CD8-positive, alpha-beta memory T cell (primary cell): Measurements from ENCODE around the gene AGAP2. TPM values are rescaled to one million over a fixed set of nuclear protein-coding genes. Genes with fewer than 3 reads are reported as not detected.

Experiments
- CTCF ChIA-PET: fragments of 350-600 bp; sonication (Branson Sonifier 250); formaldehyde crosslinking; loops from one replicate; lab custom pipeline; 2021; ENCODE audit warnings: antibody characterized with exemption; lab: Charles Lee
- POLR2A ChIA-PET: fragments of 350-600 bp; sonication (Branson Sonifier 250); formaldehyde crosslinking; loops from one replicate; lab custom pipeline; 2021; ENCODE audit warnings: antibody characterized with exemption; lab: Charles Lee
- DNase-seq, 5 donors: peaks; one replicate each; pipeline versions ENCODE4 v3.0.0 to v3.0.0-alpha.2; 2020 to 2022; ENCODE audit warnings: mixed read lengths in 1 of 5
- H3K27ac ChIP-seq: one replicate; pipeline ENCODE4 v1.7.0; 2013; ENCODE audit warnings: low read depth, mild to moderate bottlenecking, low read length, moderate library complexity
- H3K27me3 ChIP-seq: 2 replicates; pipeline ENCODE4 v1.7.0; 2013; ENCODE audit warnings: low read length, mild to moderate bottlenecking; ENCODE audit not compliant: insufficient read depth, poor library complexity, severe bottlenecking
- H3K36me3 ChIP-seq: 2 replicates; pipeline ENCODE4 v1.7.0; 2013; ENCODE audit warnings: mild to moderate bottlenecking, low read length, moderate library complexity; ENCODE audit not compliant: insufficient read depth
- H3K4me1 ChIP-seq: 2 replicates; pipeline ENCODE4 v1.7.0; 2013; ENCODE audit warnings: mild to moderate bottlenecking, low read length, moderate library complexity; ENCODE audit not compliant: insufficient read depth
- H3K4me3 ChIP-seq: 2 replicates; pipeline ENCODE4 v1.7.0; 2013; ENCODE audit warnings: mild to moderate bottlenecking, low read length
- H3K9me3 ChIP-seq: 2 replicates; pipeline ENCODE4 v1.7.0; 2013; ENCODE audit warnings: mild to moderate bottlenecking, low read length
- H3K27ac Mint-ChIP-seq, 8 donors: one replicate each; pipeline ENCODE4 v1.8.0; 2020 to 2021; ENCODE audit warnings: mixed read lengths in 8 of 8, mild to moderate bottlenecking in 6 of 8, inconsistent platforms in 3 of 8, moderate library complexity in 3 of 8
- H3K27me3 Mint-ChIP-seq, 2 donors: one replicate each; pipeline ENCODE4 v1.8.0; 2020 to 2021; ENCODE audit warnings: mixed read lengths in 2 of 2, mild to moderate bottlenecking in 1 of 2, moderate library complexity in 1 of 2
- H3K36me3 Mint-ChIP-seq, 3 donors: one replicate each; pipeline ENCODE4 v1.8.0; 2020 to 2021; ENCODE audit warnings: mixed read lengths in 3 of 3, inconsistent platforms in 1 of 3, mild to moderate bottlenecking in 1 of 3
- H3K4me1 Mint-ChIP-seq, 3 donors: one replicate each; pipeline ENCODE4 v1.8.0; 2020 to 2021; ENCODE audit warnings: mixed read lengths in 3 of 3, inconsistent platforms in 1 of 3, mild to moderate bottlenecking in 1 of 3
- H3K4me3 Mint-ChIP-seq, 7 donors: one replicate each; pipeline ENCODE4 v1.8.0; 2020 to 2021; ENCODE audit warnings: mixed read lengths in 7 of 7, mild to moderate bottlenecking in 6 of 7, moderate library complexity in 4 of 7, inconsistent platforms in 2 of 7
- H3K9me3 Mint-ChIP-seq, 5 donors: one replicate each; pipeline ENCODE4 v1.8.0; 2020 to 2022; ENCODE audit warnings: mixed read lengths in 5 of 5, mild to moderate bottlenecking in 3 of 5, moderate library complexity in 2 of 5, inconsistent platforms in 1 of 5
- polyA plus RNA-seq: library from polyadenylated mRNA; unstranded; fragments of 300-500 nt; fragmentation: Illumina TruSeq; gene quantifications from one replicate; pipeline ENCODE4 v1.2.3, GENCODE V29; 2021
- total RNA-seq, 2 experiments: library from RNA; stranded (reverse); gene quantifications; one replicate each; pipeline ENCODE4 v1.2.3, GENCODE V29; 2021

Gene AGAP2
- total and polyA plus RNA-seq, 3 experiments from 2014 or later = 6.4 to 31.7 (median 29.9) TPM

- Mint-ChIP-seq H3K4me3 (peak overlapping the region; percentile 83 to 90 (median 85)), H3K4me1 (peaks cover 29 to 41% (median 31%) of the 10 kb centered on the region in 3 donors), H3K27me3 (peaks cover 30 to 33% of the 10 kb centered on the region in 2 donors), H3K27ac (peak overlapping the region in 4 of 8 donors; percentile 18 to 77 (median 64)), H3K9me3 (peaks cover 0 to 6% (median 0%) of the 10 kb centered on the region in 5 donors), H3K36me3 (peaks cover 4 to 19% (median 6%) of the 10 kb centered on the region in 3 donors)
- ChIA-PET POLR2A (no interaction called here), CTCF (interaction anchor here (0.8 to 4.8 kb wide), 9 partner anchors 8 to 140 kb away, joined by 3 to 37 read pairs (median 4); partner anchors contain the start of genes MARCHF9 and TSFM)
- Histone ChIP-seq H3K27me3 (peaks cover 18% of the 10 kb centered on the region), H3K4me1 (peaks cover 24% of the 10 kb centered on the region), H3K9me3 (no peaks in the 10 kb centered on the region), H3K36me3 (peaks cover 4% of the 10 kb centered on the region), H3K27ac (no peak overlapping the region), H3K4me3 (peak overlapping the region; percentile 70)
- DNase-seq = no peak
Measured at GRCh38 chr12:57763881-57764661, 25.5 kb upstream of the AGAP2 start.

- no peak overlapping the region for H3K4me3 ChIP-seq
- H3K27ac ChIP-seq = no peak overlapping the region
- peaks cover 30 to 46% (median 33%) of the 10 kb centered on the region in 3 donors for H3K4me1 Mint-ChIP-seq
- peaks cover 24% of the 10 kb centered on the region for H3K4me1 ChIP-seq
- DNase-seq = no peak
- peaks cover 15% of the 10 kb centered on the region for H3K36me3 ChIP-seq
- H3K27me3 ChIP-seq = peaks cover 18% of the 10 kb centered on the region
- peaks cover 1 to 26% (median 4%) of the 10 kb centered on the region in 3 donors for H3K36me3 Mint-ChIP-seq
- ChIA-PET CTCF (interaction anchor here (0.8 to 1.2 kb wide), 2 partner anchors 10 to 19 kb away, joined by 3 read pairs; partner anchors contain the start of genes EEF1AKMT3 and METTL1), POLR2A (no interaction called here)
- peaks cover 0 to 6% (median 0%) of the 10 kb centered on the region in 5 donors for H3K9me3 Mint-ChIP-seq
- peaks cover 29 to 33% of the 10 kb centered on the region in 2 donors for H3K27me3 Mint-ChIP-seq
- H3K4me3 Mint-ChIP-seq = peak overlapping the region in 2 of 7 donors; percentile 8 to 42
- no peaks in the 10 kb centered on the region for H3K9me3 ChIP-seq
- no peak overlapping the region for H3K27ac Mint-ChIP-seq
Measured at GRCh38 chr12:57762463-57762862, 23.9 kb upstream of the AGAP2 start.

GRCh38 chr12:57761391-57761998 lies 23.0 kb upstream of the AGAP2 start:
- Histone ChIP-seq H3K27ac (no peak overlapping the region), H3K9me3 (no peaks in the 10 kb centered on the region), H3K36me3 (peaks cover 15% of the 10 kb centered on the region), H3K4me1 (peaks cover 27% of the 10 kb centered on the region), H3K4me3 (no peak overlapping the region), H3K27me3 (peaks cover 13% of the 10 kb centered on the region)
- peaks cover 33 to 48% (median 38%) of the 10 kb centered on the region in 3 donors for H3K4me1 Mint-ChIP-seq
- peak overlapping the region in 1 of 8 donors; percentile 48 for H3K27ac Mint-ChIP-seq
- ChIA-PET POLR2A (no interaction called here), CTCF (interaction anchor here (0.8 kb wide), 1 partner anchor 26 kb away, joined by 3 read pairs; no protein-coding TSS in a partner anchor)
- peaks cover 23 to 30% of the 10 kb centered on the region in 2 donors for H3K27me3 Mint-ChIP-seq
- H3K9me3 Mint-ChIP-seq = peaks cover 0 to 3% (median 0%) of the 10 kb centered on the region in 5 donors
- peak overlapping the region in 2 of 7 donors; percentile 41 to 70 for H3K4me3 Mint-ChIP-seq
- H3K36me3 Mint-ChIP-seq = peaks cover 4 to 32% (median 4%) of the 10 kb centered on the region in 3 donors
- no peak for DNase-seq

GRCh38 chr12:57760347-57760982 lies 21.9 kb upstream of the AGAP2 start:
- CTCF ChIA-PET = interaction anchor here (1.0 to 2.3 kb wide), 6 partner anchors 10 to 145 kb away, joined by 3 to 24 read pairs (median 7); partner anchors contain the start of gene TSFM
- POLR2A ChIA-PET = no interaction called here
- no peak for DNase-seq

GRCh38 chr12:57759360-57759980 lies 20.9 kb upstream of the AGAP2 start:
- ChIA-PET CTCF (interaction anchor here (0.6 to 2.3 kb wide), 15 partner anchors 9 to 148 kb away, joined by 3 to 24 read pairs (median 4); partner anchors contain the start of gene TSFM), POLR2A (interaction anchor here (1.5 kb wide), 1 partner anchor 15 kb away, joined by 4 read pairs; the partner anchor contains the start of gene TSPAN31)
- peaks cover 4 to 36% (median 4%) of the 10 kb centered on the region in 3 donors for H3K36me3 Mint-ChIP-seq
- H3K4me1 ChIP-seq = peaks cover 18% of the 10 kb centered on the region
- H3K4me3 Mint-ChIP-seq = peak overlapping the region in 2 of 7 donors; percentile 31 to 75
- peaks cover 31 to 37% (median 31%) of the 10 kb centered on the region in 3 donors for H3K4me1 Mint-ChIP-seq
- H3K27ac ChIP-seq = no peak overlapping the region
- DNase-seq = peak in 2 of 5 donors; percentile 40 to 60
- H3K27me3 Mint-ChIP-seq = peaks cover 10 to 15% of the 10 kb centered on the region in 2 donors
- H3K9me3 Mint-ChIP-seq = peaks cover 0 to 1% (median 0%) of the 10 kb centered on the region in 5 donors
- no peaks in the 10 kb centered on the region for H3K9me3 ChIP-seq
- H3K27ac Mint-ChIP-seq = peak overlapping the region in 4 of 8 donors; percentile 47 to 94 (median 57)
- H3K36me3 ChIP-seq = peaks cover 15% of the 10 kb centered on the region
- peaks cover 3% of the 10 kb centered on the region for H3K27me3 ChIP-seq
- no peak overlapping the region for H3K4me3 ChIP-seq

More at GRCh38 chr12:57760347-57760982, 21.9 kb upstream of the AGAP2 start:
- Mint-ChIP-seq H3K27me3 (peaks cover 17 to 24% of the 10 kb centered on the region in 2 donors), H3K36me3 (peaks cover 4 to 35% (median 4%) of the 10 kb centered on the region in 3 donors), H3K4me3 (peak overlapping the region in 1 of 7 donors; percentile 70), H3K9me3 (peaks cover 0 to 1% (median 0%) of the 10 kb centered on the region in 5 donors), H3K4me1 (peaks cover 31 to 44% (median 36%) of the 10 kb centered on the region in 3 donors), H3K27ac (peak overlapping the region in 3 of 8 donors; percentile 48 to 74 (median 54))
- Histone ChIP-seq H3K4me3 (no peak overlapping the region), H3K36me3 (peaks cover 15% of the 10 kb centered on the region), H3K27me3 (peaks cover 8% of the 10 kb centered on the region), H3K27ac (no peak overlapping the region), H3K4me1 (peaks cover 23% of the 10 kb centered on the region), H3K9me3 (no peaks in the 10 kb centered on the region)

GRCh38 chr12:57758552-57759359 lies 20.2 kb upstream of the AGAP2 start:
- no peaks in the 10 kb centered on the region for H3K9me3 ChIP-seq
- Mint-ChIP-seq H3K4me3 (peak overlapping the region in 2 of 7 donors; percentile 63 to 75), H3K9me3 (no peaks in the 10 kb centered on the region), H3K4me1 (peaks cover 33 to 39% (median 34%) of the 10 kb centered on the region in 3 donors), H3K27me3 (peaks cover 6 to 9% of the 10 kb centered on the region in 2 donors), H3K36me3 (peaks cover 4 to 36% (median 4%) of the 10 kb centered on the region in 3 donors), H3K27ac (peak overlapping the region in 5 of 8 donors; percentile 20 to 94 (median 52))
- DNase-seq = no peak
- no peaks in the 10 kb centered on the region for H3K27me3 ChIP-seq
- no peak overlapping the region for H3K4me3 ChIP-seq
- H3K27ac ChIP-seq = no peak overlapping the region
- H3K4me1 ChIP-seq = peaks cover 22% of the 10 kb centered on the region
- CTCF ChIA-PET = interaction anchor here (0.8 to 2.3 kb wide), 9 partner anchors 8 to 144 kb away, joined by 3 to 24 read pairs (median 4); partner anchors contain the start of gene TSFM
- POLR2A ChIA-PET = interaction anchor here (1.5 kb wide), 1 partner anchor 14 kb away, joined by 4 read pairs; the partner anchor contains the start of gene TSPAN31
- H3K36me3 ChIP-seq = peaks cover 15% of the 10 kb centered on the region
